Fibroblast of lung (primary cell): ENCODE results near the gene HCFC1R1.

Experiments used
- EZH2 ChIP-seq: IDR thresholded peaks from 2 replicates; pipeline ENCODE4 v1.5.1; 2012; ENCODE audit warnings: low read length, control low read depth, mild to moderate bottlenecking; ENCODE audit errors: missing control alignments
- TF ChIP-seq, protein P1 (sequence below), 2 donors: IDR thresholded peaks in 1 of 2; conservative IDR thresholded peaks in 1 of 2; 1 replicate in 1 of 2; 2 replicates in 1 of 2; pipeline ENCODE4 v1.5.1; 2011 to 2012; ENCODE audit warnings: low read length in 2 of 2, control low read depth in 1 of 2, inconsistent platforms in 1 of 2, low read depth in 1 of 2, mild to moderate bottlenecking in 1 of 2

DNA sequence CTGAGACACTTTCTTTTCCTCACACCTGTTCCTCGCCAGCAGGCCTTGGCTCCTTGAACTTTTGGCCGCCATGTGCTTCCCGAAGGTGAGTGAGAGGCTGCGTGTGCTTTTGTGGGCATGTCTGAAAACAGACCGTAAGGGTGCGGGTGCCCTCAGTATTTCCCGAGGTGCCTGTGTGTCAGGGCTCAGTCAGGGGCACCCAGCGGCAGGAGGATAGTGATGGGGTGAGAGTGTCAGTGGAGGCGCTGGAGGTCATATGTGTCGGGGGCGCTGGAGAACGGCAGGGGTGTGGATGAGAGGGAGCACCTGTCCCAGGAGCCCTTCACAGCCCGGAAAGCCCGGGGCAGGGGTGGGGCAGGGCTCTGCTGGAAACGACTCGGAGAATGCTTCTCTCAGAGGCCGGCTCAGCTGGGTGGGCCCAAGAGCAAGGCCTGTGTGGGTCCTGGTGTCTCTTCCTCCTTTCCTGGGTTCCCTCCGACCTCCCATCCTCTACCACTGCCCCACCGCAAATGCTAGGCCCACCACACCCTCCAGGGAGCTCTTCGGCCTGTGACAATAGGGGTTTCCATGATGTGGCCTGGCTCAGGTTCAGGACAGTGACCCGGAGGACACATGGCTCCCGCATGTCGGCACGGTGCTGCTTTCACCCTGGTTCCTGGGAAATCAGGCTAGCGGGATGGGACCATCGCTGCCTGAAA, 42.1 kb upstream of the HCFC1R1 start:
- TF ChIP-seq, protein P1, sequence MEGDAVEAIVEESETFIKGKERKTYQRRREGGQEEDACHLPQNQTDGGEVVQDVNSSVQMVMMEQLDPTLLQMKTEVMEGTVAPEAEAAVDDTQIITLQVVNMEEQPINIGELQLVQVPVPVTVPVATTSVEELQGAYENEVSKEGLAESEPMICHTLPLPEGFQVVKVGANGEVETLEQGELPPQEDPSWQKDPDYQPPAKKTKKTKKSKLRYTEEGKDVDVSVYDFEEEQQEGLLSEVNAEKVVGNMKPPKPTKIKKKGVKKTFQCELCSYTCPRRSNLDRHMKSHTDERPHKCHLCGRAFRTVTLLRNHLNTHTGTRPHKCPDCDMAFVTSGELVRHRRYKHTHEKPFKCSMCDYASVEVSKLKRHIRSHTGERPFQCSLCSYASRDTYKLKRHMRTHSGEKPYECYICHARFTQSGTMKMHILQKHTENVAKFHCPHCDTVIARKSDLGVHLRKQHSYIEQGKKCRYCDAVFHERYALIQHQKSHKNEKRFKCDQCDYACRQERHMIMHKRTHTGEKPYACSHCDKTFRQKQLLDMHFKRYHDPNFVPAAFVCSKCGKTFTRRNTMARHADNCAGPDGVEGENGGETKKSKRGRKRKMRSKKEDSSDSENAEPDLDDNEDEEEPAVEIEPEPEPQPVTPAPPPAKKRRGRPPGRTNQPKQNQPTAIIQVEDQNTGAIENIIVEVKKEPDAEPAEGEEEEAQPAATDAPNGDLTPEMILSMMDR (conservative IDR thresholded peaks at IDR 0.05 in 1 of 2, IDR thresholded peaks at IDR 0.05 in 1 of 2; ENCODE audit: low read depth in 1 of 2, low read length in 2 of 2) = no peak
- no peak for TF ChIP-seq EZH2
